Liver (tissue), 9 donors: ENCODE data around the gene RASAL1. TPM values are rescaled to one million over a fixed set of nuclear protein-coding genes. Genes with fewer than 3 reads are reported as not detected.

ENCODE experiments used
- DNase-seq: peaks from one replicate; pipeline ENCODE4 v3.0.0-alpha.2; 2017; ENCODE audit warnings: low spot score
- H3K27ac ChIP-seq, 2 donors: one replicate each; pipeline ENCODE4 v1.7.0; 2013; ENCODE audit warnings: inconsistent platforms in 2 of 2, low read length in 2 of 2, control low read depth in 1 of 2, low read depth in 1 of 2, mild to moderate bottlenecking in 1 of 2
- H3K27me3 ChIP-seq, 4 donors: one replicate each; pipeline versions ENCODE4 v1.6.1 to v1.7.0; 2013; ENCODE audit warnings: low read length in 3 of 4, inconsistent platforms in 1 of 4, mild to moderate bottlenecking in 1 of 4, moderate library complexity in 1 of 4; ENCODE audit not compliant: control insufficient read depth in 4 of 4, insufficient read depth in 4 of 4
- H3K36me3 ChIP-seq, 4 donors: one replicate each; pipeline versions ENCODE4 v1.6.1 to v1.7.0; 2013; ENCODE audit warnings: low read length in 3 of 4, mild to moderate bottlenecking in 3 of 4, low read depth in 1 of 4, moderate library complexity in 1 of 4; ENCODE audit not compliant: control insufficient read depth in 4 of 4, insufficient read depth in 3 of 4
- H3K4me1 ChIP-seq, 4 donors: one replicate each; pipeline versions ENCODE4 v1.6.1 to v1.7.0; 2013; ENCODE audit warnings: low read length in 3 of 4, mild to moderate bottlenecking in 3 of 4, moderate library complexity in 1 of 4; ENCODE audit not compliant: control insufficient read depth in 4 of 4, insufficient read depth in 4 of 4
- H3K4me3 ChIP-seq, 3 donors: one replicate each; pipeline versions ENCODE4 v1.6.1 to v1.7.0; 2013; ENCODE audit warnings: low read length in 3 of 3, control low read depth in 1 of 3, low read depth in 1 of 3, mild to moderate bottlenecking in 1 of 3
- H3K9ac ChIP-seq, 2 donors: one replicate each; pipeline ENCODE4 v1.7.0; 2013; ENCODE audit warnings: low read length in 2 of 2, mild to moderate bottlenecking in 2 of 2, moderate library complexity in 2 of 2, control low read depth in 1 of 2, low read depth in 1 of 2
- H3K9me3 ChIP-seq, 4 donors: one replicate each; pipeline versions ENCODE4 v1.6.1 to v1.7.0; 2013; ENCODE audit warnings: low read length in 3 of 4; ENCODE audit not compliant: control insufficient read depth in 4 of 4
- ATF3 ChIP-seq: IDR thresholded peaks from 2 replicates; pipeline ENCODE4 v1.6.1; 2016; ENCODE audit warnings: antibody characterized with exemption
- CTCF ChIP-seq: fragments of 150-350 bp; IDR thresholded peaks from 2 replicates; pipeline ENCODE4 v1.5.1; 2017; ENCODE audit warnings: improper control_type of control experiment, low read depth, low read length; ENCODE audit not compliant: missing input control
- EGR1 ChIP-seq, 2 donors: IDR thresholded peaks; 2 replicates each; pipeline ENCODE4 v1.6.1; 2016 to 2018; ENCODE audit warnings: antibody characterized with exemption in 2 of 2, low read depth in 2 of 2
- FOXA1 ChIP-seq: IDR thresholded peaks from 2 replicates; pipeline ENCODE4 v1.6.1; 2016; ENCODE audit warnings: antibody characterized with exemption
- FOXA2 ChIP-seq: IDR thresholded peaks from 2 replicates; pipeline ENCODE4 v1.6.1; 2016; ENCODE audit warnings: antibody characterized with exemption
- GABPA ChIP-seq, 2 donors: IDR thresholded peaks in 1 of 2; conservative IDR thresholded peaks in 1 of 2; 2 replicates each; pipeline ENCODE4 v1.6.1; 2016; ENCODE audit warnings: antibody characterized with exemption in 2 of 2, mild to moderate bottlenecking in 1 of 2, moderate library complexity in 1 of 2
- HNF4A ChIP-seq, 2 donors: conservative IDR thresholded peaks; 2 replicates each; pipeline ENCODE4 v1.6.1; 2016; ENCODE audit warnings: antibody characterized with exemption in 2 of 2, mild to moderate bottlenecking in 2 of 2
- HNF4G ChIP-seq: IDR thresholded peaks from 2 replicates; pipeline ENCODE4 v1.6.1; 2016; ENCODE audit warnings: antibody characterized with exemption
- JUND ChIP-seq, 2 donors: IDR thresholded peaks; 2 replicates each; pipeline ENCODE4 v1.6.1; 2016; ENCODE audit warnings: antibody characterized with exemption in 2 of 2
- MAX ChIP-seq: IDR thresholded peaks from 2 replicates; pipeline ENCODE4 v1.6.1; 2016; ENCODE audit warnings: antibody characterized with exemption
- NR2F2 ChIP-seq: IDR thresholded peaks from 2 replicates; pipeline ENCODE4 v1.6.1; 2016; ENCODE audit warnings: antibody characterized with exemption
- RAD21 ChIP-seq, 2 donors: IDR thresholded peaks; 2 replicates each; pipeline ENCODE4 v1.6.1; 2016; ENCODE audit warnings: antibody characterized with exemption in 2 of 2, mild to moderate bottlenecking in 2 of 2
- REST ChIP-seq: IDR thresholded peaks from 2 replicates; pipeline ENCODE4 v1.6.1; 2016; ENCODE audit warnings: antibody characterized with exemption, mild to moderate bottlenecking
- RXRA ChIP-seq, 2 donors: IDR thresholded peaks; 2 replicates each; pipeline ENCODE4 v1.6.1; 2017 to 2018; ENCODE audit warnings: antibody characterized with exemption in 2 of 2, mild to moderate bottlenecking in 1 of 2
- SP1 ChIP-seq: IDR thresholded peaks from 2 replicates; pipeline ENCODE4 v1.6.1; 2018; ENCODE audit warnings: antibody characterized with exemption, mild to moderate bottlenecking
- TAF1 ChIP-seq: conservative IDR thresholded peaks from 2 replicates; pipeline ENCODE4 v1.6.1; 2016; ENCODE audit warnings: antibody characterized with exemption, mild to moderate bottlenecking
- YY1 ChIP-seq: IDR thresholded peaks from 2 replicates; pipeline ENCODE4 v1.6.1; 2016; ENCODE audit warnings: antibody characterized with exemption, mild to moderate bottlenecking
- ZBTB33 ChIP-seq: IDR thresholded peaks from 2 replicates; pipeline ENCODE4 v1.6.1; 2016; ENCODE audit warnings: antibody characterized with exemption
- WGBS: extraction: QIAGEN DNeasy Blood & Tissue Kit; methylation state at CpG from one replicate; pipeline ENCODE4 v1.1.7; 2013; 5-methylcytosine and 5-hydroxymethylcytosine counted together
- polyA plus RNA-seq, 2 donors: library from polyadenylated mRNA; stranded (reverse) in 1 of 2; unstranded in 1 of 2; fragments of 200-250 nt in 1 of 2; fragments of >200 nt in 1 of 2; fragmentation: Nextera tagmentation in 1 of 2; extraction: Ambion mirVana in 1 of 2; gene quantifications; one replicate each; pipeline versions ENCODE4 v1.2.1 to v1.2.3, GENCODE V29; 2013 to 2015
- total RNA-seq, 2 donors: library from RNA; depleted of rRNA; stranded (reverse); fragments of >200 nt; gene quantifications; one replicate each; pipeline ENCODE4 v1.2.3, GENCODE V29; 2014
- donor health status: healthy.
- donor health status: healthy.
- donor health status: healthy.
- donor health status: healthy.
- donor health status: healthy.

Gene RASAL1
- total and polyA plus RNA-seq, 4 donors: 0.20 to 0.33 (median 0.26) TPM

- H3K4me1 ChIP-seq: peaks cover 6 to 15% (median 8%) of the 10 kb centered on the region in 4 donors
- H3K9ac ChIP-seq: no peak overlapping the region
- H3K27me3 ChIP-seq: no peaks in the 10 kb centered on the region
- H3K27ac ChIP-seq: no peak overlapping the region
- H3K4me3 ChIP-seq: no peak overlapping the region
- TF ChIP-seq REST (no peak), ZBTB33 (no peak), HNF4G (no peak), RXRA (IDR thresholded peaks at IDR 0.05) (no peak), NR2F2 (no peak), HNF4A (conservative IDR thresholded peaks at IDR 0.05) (no peak), FOXA2 (no peak), YY1 (no peak), GABPA (IDR thresholded peaks at IDR 0.05 in 1 of 2, conservative IDR thresholded peaks at IDR 0.05 in 1 of 2) (no peak), SP1 (no peak), MAX (no peak), RAD21 (IDR thresholded peaks at IDR 0.05) (no peak), ATF3 (no peak), JUND (IDR thresholded peaks at IDR 0.05) (no peak), CTCF (no peak), FOXA1 (no peak), EGR1 (IDR thresholded peaks at IDR 0.05; ENCODE audit: low read depth in 2 of 2) (no peak), TAF1 (no peak)
- H3K9me3 ChIP-seq: no peaks in the 10 kb centered on the region
- H3K36me3 ChIP-seq: peaks cover 0 to 4% (median 2%) of the 10 kb centered on the region in 4 donors
- no peak for DNase-seq
- WGBS: 88% methylated on average over 12 of the region's 12 CpGs
These were observed 35.8 kb downstream of the RASAL1 start for GRCh38 chr12:113099764-113100163.
